ENCODE results near the gene INPP5E.
"Not testable (repeated sequence)": the region's sequence is repeated elsewhere in the genome, so short reads cannot be mapped to it uniquely, and the experiment has no call there.

The INPP5E gene

GRCh38 chr9:136426787-136427186, 12.9 kb downstream of the INPP5E start:
- DNase-seq: no peak

- not testable (repeated sequence) for DNase-seq
Observed at GRCh38 chr9:136425367-136425766, 14.3 kb downstream of the INPP5E start.

GRCh38 chr9:136424750-136425362, 14.8 kb downstream of the INPP5E start:
- no peak for DNase-seq

GRCh38 chr9:136423432-136424146, 16.1 kb downstream of the INPP5E start:
- no peak for DNase-seq

GRCh38 chr9:136422876-136423275, 16.8 kb downstream of the INPP5E start:
- DNase-seq: no peak

GRCh38 chr9:136421791-136422190, 17.9 kb downstream of the INPP5E start:
- DNase-seq: no peak

- no peak for DNase-seq
Observed at GRCh38 chr9:136419092-136419420, 20.6 kb downstream of the INPP5E start.

GRCh38 chr9:136418182-136419091, 21.2 kb downstream of the INPP5E start:
- DNase-seq: no peak

- no peak for DNase-seq
Observed at GRCh38 chr9:136416914-136417313, 22.7 kb downstream of the INPP5E start.

- no peak for DNase-seq
Observed at GRCh38 chr9:136416427-136416826, 23.2 kb downstream of the INPP5E start.

GRCh38 chr9:136412962-136413361, 26.7 kb downstream of the INPP5E start:
- no peak for DNase-seq

- DNase-seq: no peak
Observed at GRCh38 chr9:136411378-136411777, 28.3 kb downstream of the INPP5E start.

- DNase-seq: peak; percentile 95
Observed at GRCh38 chr9:136410500-136411287, 29.0 kb downstream of the INPP5E start, which contains the start of the genes ENTR1 and PMPCA. Gene ENTR1, minus strand, starts transcription at chr9:136410614. Its CDS starts 217 bp downstream, at chr9:136410397. Gene PMPCA, plus strand, starts transcription at chr9:136410658. Its CDS starts 11 bp downstream, at chr9:136410669.

GRCh38 chr9:136409557-136410455, 29.8 kb downstream of the INPP5E start:
- DNase-seq: peak; percentile 30

GRCh38 chr9:136407911-136408310, 31.7 kb downstream of the INPP5E start:
- DNase-seq: no peak

GRCh38 chr9:136407061-136407460, 32.6 kb downstream of the INPP5E start:
- not testable (repeated sequence) for DNase-seq

GRCh38 chr9:136405904-136406303, 33.7 kb downstream of the INPP5E start:
- DNase-seq: not testable (repeated sequence)

GRCh38 chr9:136405481-136405880, 34.2 kb downstream of the INPP5E start:
- no peak for DNase-seq

- DNase-seq: no peak
Observed at GRCh38 chr9:136404801-136405136, 34.9 kb downstream of the INPP5E start.

GRCh38 chr9:136403915-136404800, 35.5 kb downstream of the INPP5E start:
- DNase-seq: peak; percentile 57

GRCh38 chr9:136403538-136403914, 36.1 kb downstream of the INPP5E start:
- DNase-seq: peak; percentile 87

Data from CD4-positive, alpha-beta T cell treated with Interleukin-12 subunit alpha and Interleukin-12 subunit beta, for 1 hour (primary cell).